Activated CD8-positive, alpha-beta memory T cell treated with anti-CD3 and anti-CD28 coated beads for 48 hours (primary cell): ENCODE measurements around the gene MC1R.

Experiments used
- DNase-seq, 3 experiments: peaks; one replicate each; pipeline ENCODE4 v3.0.0-alpha.2; 2020; ENCODE audit warnings: low read depth in 2 of 3, low spot score in 2 of 3

Gene MC1R

GRCh38 chr16:89895482-89896250 lies 23.0 kb upstream of the MC1R start:
- DNase-seq = no peak

GRCh38 chr16:89897204-89897603 lies 21.5 kb upstream of the MC1R start:
- DNase-seq = no peak

DNA sequence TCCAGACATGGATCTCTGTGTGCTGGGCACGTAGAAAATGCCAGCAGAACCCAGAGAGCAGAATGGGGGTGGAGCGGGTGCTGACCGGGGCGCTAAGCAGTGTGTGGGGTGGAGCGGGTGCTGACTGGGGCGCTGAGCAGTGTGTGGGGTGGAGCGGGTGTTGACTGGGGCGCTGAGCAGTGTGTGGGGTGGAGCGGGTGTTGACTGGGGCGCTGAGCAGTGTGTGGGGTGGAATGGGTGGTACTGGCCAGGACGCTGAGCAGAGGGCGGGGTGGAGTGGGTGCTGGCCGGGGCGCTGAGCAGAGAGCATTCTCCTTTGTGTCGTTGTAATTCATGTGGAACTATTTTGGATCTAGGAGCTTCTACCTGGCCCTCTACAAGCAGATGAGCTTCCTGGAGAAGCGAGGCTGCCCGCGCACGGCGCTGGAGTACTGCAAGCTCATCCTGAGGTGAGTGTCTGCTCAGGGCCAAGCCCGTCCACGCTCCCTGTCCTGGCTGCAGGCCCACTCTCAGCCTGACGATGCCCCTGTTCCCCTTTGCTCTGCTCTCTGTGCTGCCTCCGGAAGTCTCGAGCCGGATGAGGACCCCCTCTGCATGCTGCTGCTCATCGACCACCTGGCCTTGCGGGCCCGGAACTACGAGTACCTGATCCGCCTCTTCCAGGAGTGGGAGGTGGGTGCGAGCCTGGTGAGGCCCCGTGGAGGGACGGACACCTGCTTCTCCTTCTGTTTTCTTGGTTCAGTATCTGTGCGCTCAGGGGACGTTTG lies 20.3 kb upstream of the MC1R start:
- DNase-seq = no peak

DNA sequence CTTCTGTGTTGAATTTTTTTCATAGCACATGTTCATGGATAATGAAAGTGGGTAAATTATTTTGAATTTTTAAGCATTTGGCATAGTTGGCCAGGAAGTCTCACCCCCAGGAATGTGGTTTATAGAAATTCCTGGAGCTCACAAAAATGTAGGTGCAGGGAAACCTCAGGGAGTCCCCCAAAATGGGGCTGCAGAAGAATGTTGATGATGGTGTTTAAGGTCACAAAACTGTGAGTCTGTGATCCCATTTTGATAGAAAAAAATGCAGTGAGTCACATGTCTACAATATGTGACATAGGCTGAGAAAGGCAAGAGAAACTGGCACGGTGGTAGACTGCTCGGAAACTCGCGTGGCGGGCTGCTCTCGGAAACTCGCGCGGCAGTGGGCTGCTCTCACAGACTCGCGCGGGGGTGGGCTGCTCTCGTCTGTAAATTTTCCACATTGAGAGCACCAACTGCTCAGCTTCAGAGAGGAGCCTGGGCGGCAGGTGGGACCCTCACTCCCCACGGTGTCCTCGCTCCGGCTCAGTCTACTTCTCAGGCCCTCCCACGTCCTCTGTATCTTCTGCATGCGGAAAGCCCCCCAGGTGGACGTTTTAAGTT lies 18.7 kb upstream of the MC1R start:
- DNase-seq = no peak

- DNase-seq = no peak
Observed at GRCh38 chr16:89900885-89901284, 17.8 kb upstream of the MC1R start.

GRCh38 chr16:89902980-89903379 lies 15.7 kb upstream of the MC1R start:
- DNase-seq = no peak

DNA sequence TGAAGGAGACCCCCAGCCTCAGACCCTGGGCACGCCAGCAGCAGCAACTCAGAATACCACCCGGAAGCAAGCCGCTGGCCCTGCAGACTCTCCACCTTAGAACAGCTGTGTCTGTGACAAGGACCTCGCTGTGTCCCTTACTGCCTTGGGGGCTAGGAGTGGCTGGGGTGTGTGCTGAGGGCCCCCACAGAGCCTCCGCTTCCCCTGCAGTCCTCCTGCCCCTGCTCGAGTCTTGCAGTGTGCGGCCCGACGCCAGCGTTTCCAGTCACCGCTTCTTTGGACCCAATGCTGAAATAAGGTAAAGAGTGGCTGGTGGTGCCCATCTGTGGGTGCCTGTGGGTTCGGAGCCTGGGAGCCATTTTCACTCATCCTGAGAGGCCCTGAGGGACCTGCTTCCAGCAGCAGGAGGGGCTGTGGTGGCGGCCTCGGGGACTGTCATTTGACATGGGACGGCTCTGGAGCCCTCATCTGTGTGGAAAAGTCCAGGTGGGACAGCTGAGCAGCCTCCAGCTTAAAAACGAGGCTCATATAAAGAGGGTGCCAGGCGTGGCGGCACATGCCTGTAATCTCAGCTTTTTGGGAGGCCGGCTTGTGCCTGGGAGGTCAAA lies 14.7 kb upstream of the MC1R start:
- DNase-seq = no peak

GRCh38 chr16:89904606-89905510 lies 13.8 kb upstream of the MC1R start:
- no peak for DNase-seq

DNA sequence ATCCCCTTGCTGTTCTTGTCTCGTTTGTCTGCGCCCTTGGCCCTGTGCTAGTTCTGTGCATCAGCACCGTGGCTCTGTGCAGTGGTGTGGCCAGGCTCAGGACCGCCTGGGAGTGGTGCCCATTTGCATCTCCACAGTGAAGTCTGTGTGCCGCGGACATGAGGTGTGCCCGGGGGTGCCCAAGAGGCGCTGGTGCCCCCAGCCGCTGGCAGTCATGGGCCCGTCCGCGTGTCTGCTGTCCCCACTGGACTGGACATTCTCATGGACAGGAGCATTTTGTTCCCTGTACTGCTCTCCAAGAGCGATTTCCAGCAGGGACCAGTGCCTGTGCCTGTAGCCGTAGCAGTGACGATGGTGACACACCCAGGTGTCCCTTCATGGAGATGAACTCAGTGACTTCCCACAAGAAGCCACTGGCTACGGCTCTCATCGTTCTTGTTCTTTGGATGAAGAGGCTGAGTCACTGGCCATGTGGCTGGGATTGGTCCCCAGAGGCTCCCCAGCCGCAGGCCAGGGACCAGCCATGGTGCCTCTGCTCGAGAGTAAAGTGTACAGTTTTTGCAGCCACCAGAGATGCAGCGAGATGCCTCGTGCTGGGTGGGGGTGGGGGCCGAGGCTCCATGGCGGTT lies 13.0 kb upstream of the MC1R start:
- no peak for DNase-seq

DNA sequence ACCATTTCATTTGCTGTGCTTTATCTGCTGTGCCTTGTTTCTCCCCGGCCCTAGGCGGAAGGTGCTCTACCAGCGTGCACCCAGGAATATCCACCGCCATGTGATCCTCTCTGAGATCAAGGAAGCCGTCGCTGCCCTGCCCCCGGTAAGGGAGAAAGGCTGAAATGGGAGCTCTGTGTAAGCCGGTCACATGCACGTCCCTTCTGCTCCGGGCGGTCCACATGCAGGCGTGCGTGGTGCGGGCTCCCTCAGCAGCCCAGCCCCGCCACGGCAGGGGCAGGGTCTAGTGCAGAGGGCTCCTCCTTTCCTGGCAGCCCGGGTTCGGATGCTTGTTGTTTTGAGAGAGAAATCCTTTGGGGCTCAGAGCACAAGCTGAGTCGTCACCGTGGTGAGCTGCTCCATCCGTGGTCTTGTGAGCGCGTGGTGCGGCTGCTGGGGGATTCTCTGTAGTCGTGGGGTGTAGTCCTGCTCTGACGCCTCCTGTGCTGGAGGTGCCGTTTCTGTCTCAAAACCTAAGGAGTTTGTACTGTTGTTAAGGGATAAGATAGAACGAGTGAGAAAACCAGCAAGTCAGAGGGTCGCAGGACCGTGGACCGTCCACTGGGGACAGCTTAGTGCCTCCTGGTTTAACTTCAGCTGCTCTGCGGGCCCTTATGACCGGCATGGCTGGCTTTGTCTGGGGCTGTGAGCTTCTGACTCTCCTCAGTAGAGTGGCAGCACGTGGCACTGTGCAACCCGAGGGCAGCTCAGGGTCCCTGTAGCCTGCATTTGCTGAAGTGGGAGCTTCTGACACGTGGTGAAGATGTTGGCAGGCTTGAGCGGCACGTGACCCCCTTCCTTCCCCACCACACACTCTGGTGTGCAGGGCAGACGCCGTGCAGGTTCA lies 12.3 kb upstream of the MC1R start:
- DNase-seq = no peak

- DNase-seq = no peak
Observed at GRCh38 chr16:89907055-89907814, 11.4 kb upstream of the MC1R start.

DNA sequence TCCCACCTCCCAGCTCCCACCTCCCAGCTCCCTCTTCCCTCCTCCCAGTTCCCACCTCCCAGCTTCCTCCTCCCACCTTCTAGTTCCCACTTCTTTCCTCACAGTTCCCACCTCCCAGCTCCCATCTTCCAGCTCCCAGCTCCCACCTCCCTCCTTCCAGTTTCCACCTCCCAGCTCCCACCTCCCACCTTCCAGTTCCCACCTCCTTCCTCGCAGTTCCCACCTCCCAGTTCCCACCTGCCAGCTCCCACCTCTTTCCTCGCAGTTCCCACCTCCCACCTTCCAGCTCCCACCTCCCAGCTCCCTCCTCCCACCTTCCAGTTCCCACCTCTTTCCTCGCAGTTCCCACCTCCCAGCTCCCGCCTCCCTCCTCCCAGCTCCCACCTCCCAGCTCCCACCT lies 10.4 kb upstream of the MC1R start:
- no peak for DNase-seq

GRCh38 chr16:89909777-89910716 lies 8.6 kb upstream of the MC1R start:
- peak in 1 of 3 experiments; percentile 47 for DNase-seq

DNA sequence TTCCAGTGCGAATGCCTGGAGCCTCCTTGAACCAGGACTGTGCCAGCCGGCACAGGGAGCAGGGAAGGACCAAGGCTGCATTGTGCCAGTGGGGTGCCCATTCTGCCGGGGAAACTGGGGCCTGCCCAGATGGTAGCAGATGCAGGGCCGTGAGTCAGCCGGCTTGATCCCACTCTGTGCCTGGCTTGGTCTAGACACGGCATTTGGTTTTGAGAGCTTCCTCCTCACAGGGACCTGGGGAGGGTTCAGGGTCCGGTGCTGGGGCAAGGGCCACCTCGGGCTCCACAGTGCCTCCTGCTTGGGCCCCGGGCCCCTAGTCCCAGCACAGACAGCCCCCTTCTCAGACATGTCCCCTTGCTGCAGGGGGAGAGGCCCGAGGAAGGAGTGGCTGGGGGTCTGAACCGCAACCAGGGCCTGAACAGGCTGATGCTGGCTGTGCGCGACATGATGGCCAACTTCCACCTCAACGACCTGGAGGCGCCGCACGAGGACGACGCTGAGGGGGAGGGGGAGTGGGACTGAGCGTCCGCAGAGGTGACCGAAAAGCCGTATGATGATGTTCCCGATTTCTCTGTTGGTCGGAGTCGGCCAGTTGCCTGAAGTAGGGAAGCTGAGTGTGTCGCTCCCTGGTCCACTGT lies 7.8 kb upstream of the MC1R start:
- DNase-seq = no peak

- no peak for DNase-seq
Observed at GRCh38 chr16:89911375-89911774, 7.3 kb upstream of the MC1R start.

GRCh38 chr16:89912143-89912542 lies 6.5 kb upstream of the MC1R start:
- no peak for DNase-seq

GRCh38 chr16:89912627-89913026 lies 6.0 kb upstream of the MC1R start:
- DNase-seq = no peak
